ENCODE measurements around the gene RASGRP4.

RASGRP4 gene

GRCh38 chr19:38385804-38386257 lies 40.2 kb downstream of the RASGRP4 start:
- peak; percentile 58 for DNase-seq (ENCODE audit: low spot score)
- TF ChIP-seq, protein P1, sequence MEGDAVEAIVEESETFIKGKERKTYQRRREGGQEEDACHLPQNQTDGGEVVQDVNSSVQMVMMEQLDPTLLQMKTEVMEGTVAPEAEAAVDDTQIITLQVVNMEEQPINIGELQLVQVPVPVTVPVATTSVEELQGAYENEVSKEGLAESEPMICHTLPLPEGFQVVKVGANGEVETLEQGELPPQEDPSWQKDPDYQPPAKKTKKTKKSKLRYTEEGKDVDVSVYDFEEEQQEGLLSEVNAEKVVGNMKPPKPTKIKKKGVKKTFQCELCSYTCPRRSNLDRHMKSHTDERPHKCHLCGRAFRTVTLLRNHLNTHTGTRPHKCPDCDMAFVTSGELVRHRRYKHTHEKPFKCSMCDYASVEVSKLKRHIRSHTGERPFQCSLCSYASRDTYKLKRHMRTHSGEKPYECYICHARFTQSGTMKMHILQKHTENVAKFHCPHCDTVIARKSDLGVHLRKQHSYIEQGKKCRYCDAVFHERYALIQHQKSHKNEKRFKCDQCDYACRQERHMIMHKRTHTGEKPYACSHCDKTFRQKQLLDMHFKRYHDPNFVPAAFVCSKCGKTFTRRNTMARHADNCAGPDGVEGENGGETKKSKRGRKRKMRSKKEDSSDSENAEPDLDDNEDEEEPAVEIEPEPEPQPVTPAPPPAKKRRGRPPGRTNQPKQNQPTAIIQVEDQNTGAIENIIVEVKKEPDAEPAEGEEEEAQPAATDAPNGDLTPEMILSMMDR (IDR thresholded peaks at IDR 0.05; ENCODE audit: extremely low read depth, insufficient read depth, missing control alignments) = no peak
- in situ Hi-C loops (cut with MboI; ENCODE audit: low pct_unique_long_range_greater_than_20kb, low sequenced_read_pairs, unreplicated experiment) = no loop called here

GRCh38 chr19:38385057-38385803 lies 40.8 kb downstream of the RASGRP4 start:
- TF ChIP-seq, protein P1 (IDR thresholded peaks at IDR 0.05; ENCODE audit: extremely low read depth, insufficient read depth, missing control alignments) = no peak
- DNase-seq (ENCODE audit: low spot score) = no peak
- in situ Hi-C loops (cut with MboI; ENCODE audit: low pct_unique_long_range_greater_than_20kb, low sequenced_read_pairs, unreplicated experiment) = no loop called here

DNA sequence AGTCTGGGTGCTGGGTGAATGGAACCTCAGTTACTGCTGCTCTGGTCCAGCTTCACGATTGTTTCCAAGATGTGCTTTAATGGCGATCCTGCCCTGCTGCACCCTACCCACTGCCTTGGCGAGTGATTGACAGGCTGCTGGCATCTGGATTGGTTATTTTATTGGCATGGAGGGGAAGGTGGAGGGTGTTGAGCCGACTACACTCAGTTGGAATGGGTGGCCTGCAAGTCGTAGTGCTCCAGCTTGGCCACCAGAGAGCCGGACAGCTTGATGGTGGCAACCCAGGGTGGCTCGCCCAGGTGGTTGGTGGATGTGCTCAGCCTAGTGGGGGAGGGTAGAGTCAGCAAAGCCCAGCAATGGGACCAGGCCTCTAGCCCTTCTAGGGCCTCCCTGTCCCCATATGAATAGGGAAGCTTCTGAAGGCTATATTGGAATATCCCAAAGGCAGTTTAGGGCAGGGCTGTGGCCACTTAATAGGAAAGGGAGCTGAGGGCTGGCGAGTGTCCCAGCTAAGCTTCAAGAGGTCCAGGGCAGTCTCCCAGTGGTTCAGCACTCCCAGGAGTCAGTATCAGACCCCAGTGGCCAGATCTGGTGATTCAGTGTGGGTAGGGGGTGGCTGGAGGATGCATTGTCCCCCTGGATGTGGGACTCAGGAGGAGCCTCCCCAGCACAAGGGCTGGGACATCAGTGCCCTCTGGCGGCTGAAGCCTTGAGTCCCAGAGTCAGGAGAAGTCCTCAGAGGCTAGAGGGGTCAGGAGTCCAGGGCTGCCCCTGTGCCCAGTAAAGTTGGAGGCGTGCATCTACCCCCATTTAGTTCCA lies 41.6 kb downstream of the RASGRP4 start:
- TF ChIP-seq, protein P1 (IDR thresholded peaks at IDR 0.05; ENCODE audit: extremely low read depth, insufficient read depth, missing control alignments) = no peak
- no peak for DNase-seq (ENCODE audit: low spot score)
- in situ Hi-C loops (cut with MboI; ENCODE audit: low pct_unique_long_range_greater_than_20kb, low sequenced_read_pairs, unreplicated experiment) = no loop called here

DNA sequence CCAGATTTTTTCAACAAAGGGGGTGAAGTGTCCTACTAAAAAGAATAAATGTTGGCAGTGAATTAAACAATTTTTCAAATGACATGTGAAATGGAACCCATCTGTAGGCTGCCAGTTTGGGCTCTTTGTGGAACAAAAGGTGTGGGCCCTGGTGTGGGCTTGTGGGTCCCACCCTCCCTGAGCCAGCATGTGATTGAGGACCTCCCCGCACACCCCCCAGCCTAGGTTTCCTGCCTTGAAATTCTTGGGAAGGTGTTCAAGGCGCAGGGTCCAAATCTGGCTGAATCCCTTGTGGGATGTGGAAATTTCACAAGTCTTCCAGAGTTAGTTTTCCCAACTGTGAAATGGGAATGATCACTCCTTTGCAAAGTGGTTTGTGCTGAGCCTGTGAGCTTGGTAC lies 42.3 kb downstream of the RASGRP4 start:
- no peak for DNase-seq (ENCODE audit: low spot score)
- in situ Hi-C loops (cut with MboI; ENCODE audit: low pct_unique_long_range_greater_than_20kb, low sequenced_read_pairs, unreplicated experiment) = no loop called here

GRCh38 chr19:38383184-38383583 lies 42.8 kb downstream of the RASGRP4 start:
- no peak for DNase-seq (ENCODE audit: low spot score)
- TF ChIP-seq, protein P1 (IDR thresholded peaks at IDR 0.05; ENCODE audit: extremely low read depth, insufficient read depth, missing control alignments) = no peak
- in situ Hi-C loops (cut with MboI; ENCODE audit: low pct_unique_long_range_greater_than_20kb, low sequenced_read_pairs, unreplicated experiment) = no loop called here

More for the DNA sequence above, 42.3 kb downstream of the RASGRP4 start:
- TF ChIP-seq, protein P1 (IDR thresholded peaks at IDR 0.05; ENCODE audit: extremely low read depth, insufficient read depth, missing control alignments) = no peak

DNA sequence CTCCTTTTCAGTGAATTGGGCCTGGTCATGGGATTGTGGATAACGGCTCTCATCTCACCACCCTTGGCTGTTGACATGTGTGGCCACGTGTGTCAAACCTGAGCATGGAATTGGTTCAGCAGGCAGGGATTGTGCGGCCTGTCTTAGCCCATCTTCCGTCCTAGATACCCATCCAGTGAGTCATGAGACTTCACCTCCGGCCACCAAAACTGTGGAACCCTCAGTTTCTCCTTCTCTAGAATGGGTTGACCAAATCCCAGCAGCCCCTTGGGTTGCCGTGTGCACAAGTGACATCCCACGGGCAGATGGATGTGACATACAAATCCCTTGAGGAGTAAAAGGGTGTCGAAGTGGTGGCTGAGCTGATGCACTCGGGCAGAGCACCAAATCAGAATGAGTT lies 44.9 kb downstream of the RASGRP4 start:
- DNase-seq (ENCODE audit: low spot score) = no peak
- in situ Hi-C loops (cut with MboI; ENCODE audit: low pct_unique_long_range_greater_than_20kb, low sequenced_read_pairs, unreplicated experiment) = no loop called here
- TF ChIP-seq, protein P1 (IDR thresholded peaks at IDR 0.05; ENCODE audit: extremely low read depth, insufficient read depth, missing control alignments) = no peak

All from GM13977 (cell line).